Amniotic epithelial cell (primary cell): ENCODE measurements around the gene IRX4.
"Not testable (repeated sequence)": the region's sequence is repeated elsewhere in the genome, so short reads cannot be mapped to it uniquely, and the experiment has no call there.

ENCODE experiments used
- DNase-seq: peaks from one replicate; pipeline ENCODE4 v3.0.0-alpha.2; 2010; ENCODE audit warnings: low read depth

IRX4 gene

DNA sequence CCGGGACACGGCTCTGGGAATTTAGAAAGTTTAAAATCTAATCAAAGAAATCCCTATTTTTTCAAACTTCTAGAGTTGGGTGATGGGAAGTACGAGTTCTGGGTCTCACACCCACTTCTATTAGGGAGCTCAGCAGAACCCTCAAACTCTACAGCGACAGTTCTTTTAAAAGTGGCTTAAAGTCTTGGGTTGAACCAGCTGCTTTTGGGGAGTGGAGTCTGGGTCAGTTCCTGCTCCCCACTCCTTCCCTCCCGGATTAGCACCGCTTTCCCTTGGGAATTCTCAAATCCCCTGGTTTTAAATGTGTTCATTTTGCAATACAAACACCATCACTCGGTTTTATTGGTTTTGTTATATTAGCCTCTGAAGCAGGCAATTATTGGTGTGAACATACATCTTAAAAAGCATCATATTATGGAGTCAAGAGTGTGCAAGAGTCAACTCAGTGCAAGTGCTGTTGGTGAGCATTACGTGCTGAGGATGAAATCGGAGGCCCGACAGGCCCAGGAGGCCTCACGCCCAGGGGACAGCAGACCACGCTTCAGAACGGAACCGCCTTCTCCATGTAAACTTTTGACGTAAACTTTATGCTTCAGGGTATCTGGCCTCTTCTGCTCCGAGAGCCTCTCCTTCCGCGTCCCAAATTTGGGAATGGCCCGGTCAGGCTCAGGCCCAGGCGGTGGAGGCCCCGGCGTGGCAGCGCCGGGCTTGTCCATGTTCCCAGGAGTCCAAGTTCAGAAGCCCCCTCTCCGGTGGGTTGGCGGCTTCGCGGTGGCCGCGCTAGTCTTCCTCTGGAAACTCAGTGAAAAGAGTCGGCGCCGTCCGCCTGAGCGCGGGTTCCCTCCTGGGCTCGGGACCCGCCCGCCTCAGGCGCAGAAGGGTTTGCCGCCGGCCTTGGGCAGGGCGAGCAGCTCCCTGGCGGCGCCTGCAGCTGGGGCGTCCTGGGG, 5.3 kb downstream of the IRX4 start:
- DNase-seq = no peak

DNA sequence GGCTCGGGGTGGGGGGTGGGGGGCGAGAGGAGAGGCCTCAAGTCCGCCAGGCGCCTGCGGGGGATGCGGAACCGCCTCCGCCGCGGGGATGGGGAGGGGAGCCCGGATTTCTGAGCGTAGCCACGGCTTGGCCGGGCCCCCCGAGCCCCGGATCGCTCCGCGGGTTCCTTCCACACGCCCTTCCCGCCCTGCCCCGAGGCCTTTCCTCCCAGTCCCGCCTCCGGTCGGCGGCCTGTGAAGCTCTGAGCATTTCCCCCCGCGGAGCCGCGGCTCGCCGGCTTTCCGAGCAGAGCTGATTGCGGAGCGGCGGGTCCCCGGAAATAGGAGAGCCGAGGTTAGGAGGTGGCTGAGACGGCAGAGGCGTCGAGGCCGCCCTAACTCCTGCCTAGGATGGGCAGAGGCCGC, 6.1 kb downstream of the IRX4 start:
- DNase-seq = no peak

DNA sequence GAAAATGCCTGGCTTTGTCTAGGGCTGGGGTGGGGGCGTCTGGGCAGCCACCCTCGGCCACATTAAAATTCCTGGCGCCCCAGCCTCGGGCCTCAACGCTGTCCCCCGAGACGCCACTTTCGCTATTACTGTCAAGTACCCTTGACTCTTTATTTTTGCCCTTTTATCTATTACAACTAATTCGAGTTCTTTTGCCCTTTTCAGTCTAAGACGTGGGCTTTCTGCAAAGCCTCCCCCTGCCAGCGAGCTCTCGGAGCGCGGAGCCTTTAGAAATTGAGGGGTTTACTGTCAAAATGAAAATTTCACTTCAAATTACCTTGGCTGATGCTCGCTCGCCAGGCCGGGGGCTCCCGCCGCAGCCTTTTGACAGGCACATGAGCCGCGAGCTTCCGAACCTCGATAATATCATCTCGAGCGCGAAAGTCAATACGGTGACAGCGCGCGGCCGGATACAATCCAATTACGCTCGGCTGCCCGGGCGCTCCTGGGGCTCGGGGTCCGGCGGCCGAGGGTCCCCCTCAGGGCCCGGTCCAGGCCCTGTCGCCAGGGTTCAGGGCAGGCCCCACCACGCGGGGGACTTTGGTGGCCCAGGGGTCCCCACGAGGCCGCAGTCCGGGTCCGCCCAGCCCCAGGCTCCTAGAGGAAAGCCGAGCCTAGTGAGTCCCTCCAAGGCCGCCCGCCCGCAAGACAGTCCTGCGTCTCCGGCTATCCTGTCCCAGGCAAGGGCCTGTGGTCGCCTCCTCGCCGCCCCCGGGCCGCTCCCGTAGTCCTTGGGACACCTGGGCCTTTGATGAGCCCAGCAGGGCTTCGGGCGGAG, 6.7 kb downstream of the IRX4 start:
- DNase-seq = no peak

DNA sequence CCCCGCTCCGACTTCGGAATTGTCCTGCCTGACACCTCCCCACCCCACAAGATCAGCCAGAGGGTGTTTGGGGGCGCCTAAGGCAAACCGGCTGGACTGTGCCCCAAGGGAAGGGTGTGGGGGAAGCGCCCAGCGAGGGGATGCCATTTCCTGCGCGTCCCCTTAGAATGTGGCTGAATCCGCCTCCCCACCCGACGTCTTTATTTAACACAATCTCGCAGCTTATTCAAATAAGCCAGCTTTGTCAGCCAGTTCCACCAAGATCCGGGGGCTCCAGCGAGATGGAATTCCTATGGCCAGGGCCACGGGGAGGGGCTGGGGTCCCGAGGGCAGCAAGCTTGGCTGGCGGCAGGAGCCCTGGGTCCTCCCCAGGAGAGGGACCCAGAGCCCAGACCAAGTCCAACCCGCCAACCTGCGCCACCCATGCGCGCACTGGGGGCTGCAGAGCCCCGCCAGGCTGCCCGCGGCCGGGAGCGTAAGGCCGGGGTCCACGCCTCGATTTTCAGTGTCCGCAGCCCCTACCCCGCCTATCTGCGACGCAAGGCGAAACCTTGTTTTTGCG, 7.4 kb downstream of the IRX4 start:
- no peak for DNase-seq

DNA sequence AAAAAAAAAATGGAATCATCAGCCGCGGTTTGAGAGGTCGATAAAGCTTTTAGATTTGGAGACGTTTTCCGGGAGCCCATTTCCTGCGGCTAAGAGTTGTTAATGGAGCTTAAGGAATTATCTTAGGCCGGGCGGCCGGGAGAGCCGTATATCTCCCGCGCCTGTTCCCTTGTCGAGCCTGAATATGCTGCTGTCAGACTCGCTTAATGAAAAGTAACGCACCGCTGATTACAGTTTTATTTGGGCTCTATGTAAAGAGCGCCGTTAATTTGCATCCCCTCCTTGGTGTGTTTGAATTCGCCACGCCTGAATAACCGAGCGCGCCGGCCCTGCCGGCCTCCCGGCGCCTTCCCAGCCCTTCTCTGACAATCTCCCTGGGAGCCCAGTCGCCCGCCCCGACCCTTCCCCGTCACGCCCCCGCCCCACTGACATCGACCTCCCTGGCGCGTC, 7.9 kb downstream of the IRX4 start:
- no peak for DNase-seq

DNA sequence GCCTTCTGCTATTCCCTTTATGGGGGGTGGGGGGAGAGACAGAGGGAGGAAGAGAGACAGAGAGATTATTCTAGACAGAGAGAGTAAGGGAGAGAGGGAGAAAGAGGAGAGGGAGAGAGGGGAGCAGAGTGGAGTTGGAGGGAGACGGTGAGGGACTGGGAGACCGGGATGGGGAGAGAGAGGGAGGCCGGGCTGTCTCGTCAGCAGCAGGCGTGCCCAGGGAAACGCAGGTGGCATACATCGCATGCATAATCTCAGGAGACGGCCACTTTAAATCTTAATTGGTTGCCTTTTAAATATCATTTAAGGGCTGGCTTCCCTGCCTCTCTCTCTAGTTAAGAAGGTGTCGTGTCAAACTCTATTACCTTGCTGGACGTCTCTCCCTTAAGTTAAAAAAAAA, 8.4 kb downstream of the IRX4 start:
- no peak for DNase-seq

DNA sequence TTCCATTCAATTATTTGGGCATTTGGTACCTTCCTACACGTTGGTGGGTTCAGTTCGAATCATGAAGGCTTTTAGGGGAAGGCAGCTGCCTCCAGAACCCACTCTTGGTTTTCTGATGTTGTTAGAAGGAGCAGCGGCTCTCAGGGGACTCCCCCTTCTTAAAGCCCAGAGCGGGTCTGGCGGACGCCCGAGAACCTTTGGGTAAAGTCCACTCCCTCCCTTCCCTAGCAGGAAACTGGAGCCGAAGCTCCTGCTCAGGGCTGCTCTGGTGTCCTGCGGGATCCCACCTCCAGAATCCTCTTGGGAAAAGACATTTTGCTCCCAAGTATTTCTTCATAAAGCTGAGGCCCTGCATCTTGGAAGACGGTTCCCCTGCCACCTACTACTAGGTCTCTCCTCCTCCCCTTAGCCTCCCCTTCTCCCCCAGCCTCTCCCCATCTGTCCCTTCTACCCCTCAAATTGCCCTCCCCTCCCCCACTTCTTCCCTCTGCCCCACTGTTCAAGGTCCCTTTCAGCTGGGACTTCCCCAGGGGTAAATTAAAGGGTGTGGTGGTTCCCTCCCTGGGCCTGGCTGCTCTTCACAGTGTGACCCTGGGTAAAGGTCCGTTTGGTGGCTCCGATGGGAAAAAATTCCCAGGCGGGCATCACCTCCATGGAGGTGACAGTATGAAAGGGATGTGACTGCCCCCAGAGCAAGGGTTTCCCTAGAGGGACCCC, 9.3 kb downstream of the IRX4 start:
- no peak for DNase-seq

DNA sequence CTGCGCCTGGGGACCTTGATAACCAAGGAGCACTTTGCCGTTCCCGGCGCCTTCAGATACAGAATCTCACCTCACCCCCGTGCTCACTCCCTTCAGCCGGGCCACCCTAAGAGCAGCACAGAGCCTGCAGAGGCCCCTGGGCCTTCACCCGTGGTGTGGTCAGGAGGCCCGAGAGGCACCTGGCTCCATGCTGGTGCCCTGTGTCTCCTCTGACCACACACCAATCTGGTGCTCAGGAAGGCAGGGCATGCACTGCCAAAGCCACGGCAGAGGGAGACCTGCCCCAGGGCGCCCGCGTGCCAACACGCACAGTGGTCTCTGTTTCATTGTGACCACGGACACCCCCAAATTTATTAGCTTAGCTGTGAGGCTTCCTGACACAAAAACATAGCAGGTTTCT, 11.3 kb downstream of the IRX4 start:
- DNase-seq = no peak

DNA sequence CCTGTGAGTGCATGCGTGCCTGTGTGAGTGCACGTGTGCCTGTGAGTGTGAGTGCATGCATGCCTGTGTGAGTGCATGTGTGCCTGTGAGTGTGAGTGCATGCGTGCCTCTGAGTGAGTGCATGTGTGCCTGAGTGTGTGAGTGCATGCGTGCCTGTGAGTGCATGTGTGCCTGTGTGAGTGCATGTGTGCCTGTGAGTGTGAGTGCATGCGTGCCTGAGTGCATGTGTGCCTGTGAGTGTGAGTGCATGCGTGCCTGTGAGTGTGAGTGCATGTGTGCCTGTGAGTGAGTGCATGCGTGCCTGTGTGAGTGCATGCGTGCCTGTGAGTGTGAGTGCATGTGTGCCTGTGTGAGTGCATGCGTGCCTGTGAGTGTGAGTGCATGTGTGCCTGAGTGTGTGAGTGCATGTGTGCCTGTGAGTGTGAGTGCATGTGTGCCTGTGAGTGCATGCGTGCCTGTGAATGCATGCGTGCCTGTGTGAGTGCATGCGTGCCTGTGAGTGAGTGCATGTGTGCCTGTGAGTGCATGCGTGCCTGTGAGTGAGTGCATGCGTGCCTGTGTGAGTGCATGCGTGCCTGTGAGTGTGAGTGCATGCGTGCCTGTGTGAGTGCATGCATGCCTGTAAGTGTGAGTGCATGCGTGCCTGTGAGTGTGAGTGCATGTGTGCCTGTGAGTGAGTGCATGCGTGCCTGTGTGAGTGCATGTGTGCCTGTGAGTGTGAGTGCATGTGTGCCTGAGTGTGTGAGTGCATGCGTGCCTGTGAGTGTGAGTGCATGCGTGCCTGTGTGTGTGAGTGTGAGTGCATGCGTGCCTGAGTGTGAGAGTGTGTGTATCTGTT, 12.1 kb downstream of the IRX4 start:
- not testable (repeated sequence) for DNase-seq

DNA sequence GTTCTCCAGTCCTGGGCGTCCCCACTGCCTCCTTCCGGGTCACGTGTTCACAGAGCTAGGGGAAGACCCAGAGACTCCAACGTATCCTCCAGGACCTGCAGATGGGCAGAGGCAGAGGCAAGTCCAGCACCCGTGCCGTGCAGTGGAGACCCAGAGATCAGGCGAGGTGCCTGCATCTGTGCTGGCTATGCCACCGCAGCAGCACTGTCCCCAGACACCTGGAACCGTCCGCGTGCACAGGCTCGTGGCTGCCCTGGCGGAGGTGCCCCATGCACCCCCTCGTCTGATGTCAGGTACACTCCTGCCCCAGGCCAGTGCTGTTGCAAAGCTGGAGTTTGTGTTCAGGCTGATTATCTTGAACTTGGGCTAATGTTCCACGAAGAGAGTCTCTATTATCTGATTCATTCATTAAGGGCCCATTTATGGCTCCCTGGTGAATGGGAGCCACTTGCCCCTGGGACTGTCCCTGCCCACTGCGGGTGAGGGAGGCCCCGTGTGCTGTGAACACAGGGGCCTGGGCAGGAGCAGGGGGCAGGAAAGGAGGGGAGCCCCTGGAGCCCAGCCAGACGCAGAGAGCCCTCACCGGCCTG, 13.7 kb downstream of the IRX4 start:
- no peak for DNase-seq

DNA sequence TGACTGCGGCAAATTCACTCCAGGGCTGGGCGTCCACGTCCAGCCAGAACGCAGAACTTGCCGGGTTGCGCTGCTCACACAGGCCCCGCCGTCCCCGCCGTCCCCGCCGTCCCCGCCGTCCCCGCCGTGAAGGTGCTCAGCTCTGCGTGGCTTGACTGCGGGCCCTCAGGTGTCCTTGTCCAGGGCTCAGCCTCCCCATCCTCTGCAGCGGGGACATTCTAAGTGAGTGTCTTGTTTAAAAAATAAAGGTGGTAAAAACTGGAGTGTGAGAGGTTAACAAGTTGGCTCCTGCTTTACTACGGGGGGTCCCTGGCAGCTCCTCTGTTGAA, 14.9 kb downstream of the IRX4 start:
- no peak for DNase-seq

DNA sequence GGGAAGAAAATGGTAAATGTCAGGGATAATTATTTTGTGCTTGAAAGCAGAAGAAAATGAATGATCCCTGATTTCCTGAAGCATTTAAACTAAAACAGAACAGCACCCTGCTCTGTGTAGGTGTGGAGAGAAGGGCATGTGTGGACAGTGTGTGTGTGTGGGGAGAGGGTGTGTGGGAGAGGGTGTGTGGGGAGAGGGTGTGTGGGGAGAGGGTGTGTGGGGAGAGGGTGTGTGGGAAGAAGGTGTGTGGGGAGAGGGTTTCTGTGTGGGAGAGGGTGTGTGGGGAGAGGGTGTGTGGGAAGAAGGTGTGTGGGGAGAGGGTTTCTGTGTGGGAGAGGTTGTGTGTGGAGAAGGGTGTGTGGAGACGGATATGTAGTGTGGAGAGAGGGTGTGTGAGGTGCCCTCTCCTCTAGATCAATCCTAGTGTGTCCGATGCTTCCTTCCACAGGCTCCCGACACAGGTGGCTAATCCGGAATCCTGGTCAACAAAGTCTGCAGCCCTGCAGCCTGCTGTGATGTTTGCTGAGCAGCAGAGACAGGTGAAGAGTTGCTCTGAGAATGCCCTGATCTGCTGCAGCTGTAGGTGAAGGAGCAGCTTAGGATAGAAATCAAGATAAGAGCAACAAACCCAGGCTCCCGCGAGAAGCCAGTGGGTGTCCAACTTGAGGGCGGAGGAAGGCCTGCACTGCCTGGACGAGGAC, 15.5 kb downstream of the IRX4 start:
- no peak for DNase-seq

DNA sequence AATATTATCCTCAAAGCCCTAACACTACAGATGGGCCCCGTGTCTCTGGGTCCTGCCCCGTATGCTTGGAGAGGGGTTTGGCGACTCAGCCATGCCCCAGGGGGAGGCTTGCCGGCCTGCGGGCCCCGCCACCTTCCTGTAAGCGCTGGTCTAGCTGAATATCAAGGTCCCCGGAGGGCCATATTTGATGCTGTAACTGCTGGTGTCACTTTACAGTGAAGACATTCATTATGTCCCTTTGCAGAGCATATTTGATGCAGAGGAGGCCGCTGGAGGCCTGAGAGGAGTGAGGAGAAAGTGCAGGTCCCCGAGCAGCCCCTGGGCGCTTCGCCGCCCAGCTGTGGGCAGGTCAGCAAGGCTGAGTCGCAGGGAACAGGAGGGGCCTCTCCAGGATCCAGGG, 16.8 kb downstream of the IRX4 start:
- DNase-seq = no peak

DNA sequence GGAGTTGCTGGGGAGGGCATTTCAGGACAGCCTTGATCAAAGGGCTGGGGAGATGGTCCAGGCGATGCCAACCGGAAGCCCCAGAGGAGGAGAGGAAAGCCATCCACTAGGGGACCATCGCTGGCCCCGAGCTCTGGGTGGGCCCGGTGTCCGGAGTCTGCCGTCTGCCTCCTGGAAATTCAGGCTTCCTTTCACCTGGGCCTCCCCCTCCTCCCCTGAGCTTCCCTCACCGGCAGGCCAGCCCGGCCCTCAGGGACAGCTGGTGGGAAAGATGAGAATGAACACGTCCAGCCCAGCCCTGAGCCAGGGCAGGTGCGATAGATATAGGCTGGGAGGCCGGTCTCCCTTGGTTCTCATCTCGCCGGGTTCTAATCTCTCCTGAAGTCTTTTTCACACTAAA, 17.2 kb downstream of the IRX4 start:
- DNase-seq = no peak

DNA sequence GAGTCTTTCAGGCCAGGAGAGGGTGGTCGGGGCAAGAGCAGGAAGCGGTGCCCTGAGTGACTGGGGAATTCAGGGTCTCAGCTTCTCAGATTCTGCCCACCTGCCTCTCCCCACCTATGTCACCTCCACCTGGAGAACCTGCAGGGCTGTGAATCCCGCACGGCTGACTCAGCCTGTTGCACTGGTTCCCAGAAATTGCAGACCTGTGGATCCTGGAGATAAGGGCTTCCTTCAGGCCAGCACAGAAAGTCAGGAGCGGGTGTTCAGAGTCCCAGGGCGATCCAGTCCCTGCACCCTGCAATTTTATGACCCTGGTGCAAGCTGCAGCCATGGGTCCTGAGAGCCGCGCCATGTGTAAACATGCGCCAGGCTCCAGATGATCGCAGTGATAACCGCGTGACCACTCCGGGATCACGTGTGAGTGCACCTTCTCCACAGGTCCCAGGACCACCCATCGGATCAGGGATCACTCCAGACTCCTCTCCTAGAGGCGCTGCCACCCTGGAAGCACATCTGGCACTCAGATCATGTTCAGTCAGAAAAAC, 17.8 kb downstream of the IRX4 start:
- no peak for DNase-seq

DNA sequence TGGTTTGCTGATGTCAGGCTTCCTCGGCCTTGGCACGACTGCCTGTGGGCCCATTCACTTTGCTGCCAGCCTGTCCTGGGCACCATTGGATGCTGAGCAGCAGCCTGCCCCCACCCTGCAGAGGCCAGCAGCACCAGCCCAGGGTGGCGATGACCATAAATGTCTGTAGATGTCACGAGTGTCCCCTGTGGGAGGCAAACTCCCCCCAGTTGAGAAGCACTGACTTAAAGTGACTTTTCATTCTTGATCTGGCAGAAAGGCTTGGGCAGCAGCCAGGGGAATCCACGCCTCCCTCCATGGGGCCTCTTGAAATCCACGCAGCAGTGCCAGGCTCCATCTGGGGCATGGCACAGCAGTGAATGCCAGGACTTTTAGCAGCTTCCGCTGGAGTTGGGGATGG, 21.8 kb downstream of the IRX4 start:
- DNase-seq = no peak

DNA sequence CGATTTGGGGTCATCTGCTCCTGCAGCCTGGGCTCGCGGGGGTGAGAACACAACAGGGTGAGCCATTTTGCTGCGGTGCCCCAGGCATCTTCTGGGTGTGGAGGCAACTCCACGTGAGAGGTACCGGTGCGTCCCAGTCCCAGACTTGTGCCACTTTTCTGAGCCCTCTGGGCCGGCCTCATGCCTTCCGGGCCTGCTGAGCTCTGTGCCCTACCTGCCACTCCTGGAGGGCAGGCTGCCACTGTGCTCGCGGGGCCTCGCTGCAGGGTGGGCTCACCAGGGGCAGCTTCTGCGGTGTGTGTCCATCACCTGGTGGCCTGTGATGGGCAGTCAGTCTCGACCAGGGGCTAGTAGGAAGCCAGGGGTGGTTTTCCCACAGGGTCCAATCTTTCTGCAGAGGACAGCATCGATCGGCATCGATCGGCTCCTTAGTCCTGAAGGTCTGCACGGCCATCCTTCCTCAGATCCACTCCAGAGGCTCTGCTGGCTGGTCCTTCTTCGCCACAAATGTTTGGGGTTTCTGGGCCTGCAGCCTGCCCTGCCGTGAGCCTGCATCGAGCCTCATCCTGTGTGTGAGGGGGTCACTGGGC, 22.6 kb downstream of the IRX4 start:
- DNase-seq = no peak

DNA sequence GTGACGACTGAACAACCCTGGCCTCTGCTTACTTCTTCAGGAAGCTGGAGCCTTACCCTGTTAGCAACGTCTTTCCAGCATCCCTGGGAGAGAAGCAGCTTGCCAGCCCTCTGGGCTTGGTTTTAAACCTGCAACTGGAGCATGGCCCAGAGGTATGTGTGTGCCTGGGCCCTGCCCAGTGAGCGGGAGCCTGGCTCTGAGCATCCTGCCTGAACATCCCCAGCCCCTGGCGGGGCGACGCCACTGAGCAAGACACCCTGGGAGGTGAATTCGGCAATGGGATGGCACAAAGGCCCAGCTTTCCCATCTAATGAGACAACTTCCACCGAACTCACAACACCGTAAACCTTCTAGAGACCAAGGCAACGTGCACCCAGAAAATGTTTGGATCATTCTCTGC, 23.6 kb downstream of the IRX4 start:
- no peak for DNase-seq

DNA sequence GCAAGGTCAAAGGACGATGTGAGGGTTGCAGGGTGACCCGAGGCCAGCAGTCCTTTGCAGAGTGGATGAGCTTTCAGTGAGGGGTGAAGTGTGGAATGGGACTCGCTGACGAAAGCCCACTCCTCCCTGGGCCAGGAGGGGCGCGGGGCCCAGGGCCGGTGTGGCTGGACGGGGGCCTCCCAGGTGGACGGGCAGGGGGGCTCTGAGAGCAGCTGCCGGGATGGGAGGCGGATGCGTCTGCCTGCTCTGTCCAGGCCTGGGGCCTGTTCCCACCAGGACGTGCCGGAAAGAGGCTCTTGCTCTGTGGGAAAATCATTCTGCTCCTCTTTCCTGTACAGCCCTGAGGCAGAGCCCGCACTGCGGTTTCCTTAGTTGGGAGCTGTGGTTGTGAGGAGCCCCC, 24.3 kb downstream of the IRX4 start:
- no peak for DNase-seq

DNA sequence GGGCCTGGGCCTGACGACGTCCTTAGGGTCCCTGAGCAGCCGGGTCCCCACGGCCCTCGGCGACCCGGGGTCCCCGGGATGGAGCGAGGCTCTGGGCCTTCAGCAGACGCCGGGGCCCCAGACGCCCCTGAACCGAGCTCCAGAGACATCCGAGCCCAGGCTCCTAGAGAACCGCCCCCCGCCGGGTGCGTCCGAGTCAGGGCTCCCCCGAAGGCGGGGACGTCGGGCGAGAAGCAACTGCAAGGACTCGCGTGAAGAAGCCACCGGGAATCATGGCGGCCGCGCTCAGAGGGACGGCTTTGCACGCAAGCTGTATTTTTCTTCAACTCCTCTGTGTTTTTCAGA, 25.5 kb downstream of the IRX4 start:
- no peak for DNase-seq
